Keratinocyte (primary cell): ENCODE results near the gene OSBPL8. TPM values are rescaled to one million over a fixed set of nuclear protein-coding genes. Genes with fewer than 3 reads are reported as not detected.
A peak's percentile ranks its signal among the peaks of the same experiment; 100 is the strongest.

Experiments
- DNase-seq: peaks from one replicate; pipeline ENCODE4 v3.0.0-alpha.2; 2011; ENCODE audit warnings: low read depth, missing footprints, low spot score
- FAIRE-seq: peaks from 2 replicates; lab custom pipeline; 2011; peaks lifted over from hg19 to GRCh38; lab: Jason Lieb, UNC
- H2AFZ ChIP-seq: 2 replicates; pipeline ENCODE4 v1.6.0; 2012; ENCODE audit warnings: low read length, control low read depth, inconsistent platforms; ENCODE audit not compliant: control insufficient read depth
- H3K27ac ChIP-seq: 2 replicates; pipeline ENCODE4 v1.5.1; 2011; ENCODE audit warnings: low read length; ENCODE audit not compliant: control insufficient read depth, insufficient read depth
- H3K27me3 ChIP-seq: 3 replicates; pipeline ENCODE4 v1.6.0; 2011; ENCODE audit warnings: low read length; ENCODE audit not compliant: control insufficient read depth, insufficient read depth; ENCODE audit errors: extremely low read depth
- H3K36me3 ChIP-seq, 2 experiments: 2 replicates in 1 of 2; 3 replicates in 1 of 2; pipeline ENCODE4 v1.5.1; 2011; ENCODE audit warnings: low read length in 2 of 2, mild to moderate bottlenecking in 1 of 2; ENCODE audit not compliant: control insufficient read depth in 2 of 2, insufficient read depth in 2 of 2; ENCODE audit errors: extremely low read depth in 1 of 2
- H3K4me1 ChIP-seq: 3 replicates; pipeline ENCODE4 v1.5.1; 2011; ENCODE audit warnings: low read length; ENCODE audit not compliant: control insufficient read depth, insufficient read depth; ENCODE audit errors: extremely low read depth
- H3K4me2 ChIP-seq: 3 replicates; pipeline ENCODE4 v1.6.0; 2011; ENCODE audit warnings: low read depth, low read length; ENCODE audit not compliant: control insufficient read depth, insufficient read depth; ENCODE audit errors: extremely low read depth
- H3K4me3 ChIP-seq, 3 experiments: fragments of 200-600 bp in 1 of 3; sonication (generic) in 1 of 3; 2 replicates in 2 of 3; 3 replicates in 1 of 3; pipeline ENCODE4 v1.5.1; 2011 to 2016; ENCODE audit warnings: low read length in 3 of 3, mild to moderate bottlenecking in 3 of 3, control low read depth in 2 of 3, inconsistent platforms in 1 of 3, low read depth in 1 of 3, mixed read lengths in 1 of 3, mixed run types in 1 of 3, moderate library complexity in 1 of 3; ENCODE audit not compliant: control insufficient read depth in 2 of 3, insufficient read depth in 2 of 3; ENCODE audit errors: extremely low read depth in 1 of 3
- H3K79me2 ChIP-seq: 2 replicates; pipeline ENCODE4 v1.6.0; 2012; ENCODE audit warnings: low read length; ENCODE audit not compliant: control insufficient read depth, insufficient read depth
- H3K9ac ChIP-seq: 3 replicates; pipeline ENCODE4 v1.6.0; 2011; ENCODE audit warnings: low read length; ENCODE audit not compliant: control insufficient read depth, insufficient read depth; ENCODE audit errors: extremely low read depth
- H3K9me1 ChIP-seq: 3 replicates; pipeline ENCODE4 v1.6.0; 2011; ENCODE audit warnings: low read length; ENCODE audit not compliant: control insufficient read depth, insufficient read depth; ENCODE audit errors: extremely low read depth
- H3K9me3 ChIP-seq: 2 replicates; pipeline ENCODE4 v1.5.1; 2012; ENCODE audit warnings: low read depth, low read length; ENCODE audit not compliant: control insufficient read depth
- H4K20me1 ChIP-seq: 3 replicates; pipeline ENCODE4 v1.6.0; 2011; ENCODE audit warnings: low read length; ENCODE audit not compliant: control insufficient read depth, insufficient read depth; ENCODE audit errors: extremely low read depth
- CTCF ChIP-seq, 3 experiments: IDR thresholded peaks in 1 of 3; conservative IDR thresholded peaks in 1 of 3; optimal IDR thresholded peaks in 1 of 3; 2 replicates in 2 of 3; 3 replicates in 1 of 3; pipeline versions ENCODE3 to v1.5.1; 2011; ENCODE audit warnings: low read length in 3 of 3, mild to moderate bottlenecking in 3 of 3, moderate library complexity in 2 of 3, control low read depth in 1 of 3, inconsistent platforms in 1 of 3; ENCODE audit not compliant: insufficient read depth in 2 of 3; ENCODE audit errors: extremely low read depth in 1 of 3
- EZH2 ChIP-seq: IDR thresholded peaks from one replicate; pipeline ENCODE4 v1.6.1; 2012; ENCODE audit warnings: inconsistent platforms, mild to moderate bottlenecking, low read length, moderate library complexity
- dilution Hi-C: fragments of 300-500 bp; cut with MboI; formaldehyde crosslinking; loops from one replicate; pipeline ENCODE4 v1.7.0; 2020; ENCODE audit warnings: low sequenced_read_pairs; ENCODE audit not compliant: extremely low pct_ligation_motif_present
- polyA plus RNA-seq, 5 experiments: library from polyadenylated mRNA; depleted of rRNA in 3 of 5; stranded (reverse) in 3 of 5; stranded (forward) in 1 of 5; unstranded in 1 of 5; fragments of >200 nt; gene quantifications; 1 replicate in 1 of 5; 2 replicates in 3 of 5; 3 replicates in 1 of 5; pipeline versions ENCODE4 v1.2.1 to v1.2.3, GENCODE V29; 2011 to 2012; ENCODE audit warnings: missing spikeins in 2 of 5, low read depth in 1 of 5, low replicate concordance in 1 of 5

OSBPL8 gene
- polyA plus RNA-seq, 1 donor (not counting 4 experiments of a cell fraction or from before 2014, with no cell fraction given) = 33.7 TPM

DNA sequence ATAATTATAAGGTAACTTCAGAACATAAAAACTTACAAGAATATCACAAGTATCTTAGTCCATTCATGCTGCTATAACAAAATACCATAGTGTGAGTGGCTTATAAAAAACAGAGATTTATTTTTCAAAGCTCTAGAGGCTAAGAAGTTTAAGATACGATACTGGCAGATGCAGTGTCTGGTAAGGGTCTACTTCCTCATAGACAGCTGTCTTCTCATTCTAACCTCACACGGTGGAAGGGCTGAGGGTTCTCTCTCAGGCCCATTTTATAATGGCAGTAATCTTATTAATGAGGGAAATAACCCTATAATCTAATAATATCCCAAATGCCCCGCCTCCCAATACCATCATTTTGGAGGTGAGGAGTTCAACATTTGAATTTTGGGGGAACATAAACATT is 23.7 kb upstream of the OSBPL8 start:
- no peak for FAIRE-seq
- dilution Hi-C loops = no loop called here
- no peaks in the 10 kb centered on the region for H3K79me2 ChIP-seq
- no peak overlapping the region for H3K9ac ChIP-seq
- H3K4me2 ChIP-seq = no peak overlapping the region
- no peak overlapping the region for H3K4me3 ChIP-seq
- no peak for TF ChIP-seq CTCF (optimal IDR thresholded peaks at IDR 0.05 in 1 of 3, IDR thresholded peaks at IDR 0.05 in 1 of 3, conservative IDR thresholded peaks at IDR 0.05 in 1 of 3; ENCODE audit: extremely low read depth in 1 of 3, insufficient read depth in 2 of 3, low read length in 3 of 3)
- TF ChIP-seq EZH2 = no peak
- no peaks in the 10 kb centered on the region for H3K27me3 ChIP-seq
- H3K4me1 ChIP-seq = no peaks in the 10 kb centered on the region
- H3K27ac ChIP-seq = no peak overlapping the region
- H3K9me1 ChIP-seq = no peaks in the 10 kb centered on the region
- DNase-seq = no peak
- no peaks in the 10 kb centered on the region for H4K20me1 ChIP-seq
- peak overlapping the region; percentile 39 for H2AFZ ChIP-seq
- no peaks in the 10 kb centered on the region for H3K36me3 ChIP-seq
- H3K9me3 ChIP-seq = no peaks in the 10 kb centered on the region

DNA sequence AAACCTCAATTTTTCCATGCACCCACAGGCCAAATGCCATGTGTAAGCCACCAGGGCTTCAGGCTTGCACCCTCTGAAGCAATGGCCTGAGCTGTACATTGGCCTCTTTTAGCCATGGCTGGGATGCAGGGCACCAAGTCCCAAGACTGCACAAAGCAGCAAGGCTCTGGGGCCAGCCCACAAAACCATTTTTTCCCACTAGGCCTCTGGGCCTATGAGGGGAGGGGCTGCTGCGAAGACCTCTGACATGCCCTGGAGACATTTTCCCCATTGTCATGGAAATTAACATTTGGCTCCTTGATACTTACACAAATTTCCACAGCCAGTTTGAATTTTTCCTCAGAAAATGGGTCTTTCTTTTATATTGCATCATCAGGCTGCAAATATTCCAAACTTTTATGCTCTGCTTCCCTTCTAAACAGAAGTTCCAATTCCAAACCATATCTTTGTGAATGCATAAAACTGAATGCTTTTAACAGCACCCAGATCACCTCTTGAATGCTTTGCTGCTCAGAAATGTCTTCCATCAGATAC is 14.3 kb upstream of the OSBPL8 start:
- no peaks in the 10 kb centered on the region for H3K36me3 ChIP-seq
- no peak overlapping the region for H3K4me3 ChIP-seq
- H3K9ac ChIP-seq = no peak overlapping the region
- no peak overlapping the region for H3K4me2 ChIP-seq
- DNase-seq (no peak), FAIRE-seq (no peak)
- H4K20me1 ChIP-seq = no peaks in the 10 kb centered on the region
- H3K9me1 ChIP-seq = no peaks in the 10 kb centered on the region
- no peaks in the 10 kb centered on the region for H3K4me1 ChIP-seq
- no peak overlapping the region for H3K27ac ChIP-seq
- no peak overlapping the region for H2AFZ ChIP-seq
- H3K79me2 ChIP-seq = no peaks in the 10 kb centered on the region
- dilution Hi-C loops = no loop called here
- H3K27me3 ChIP-seq = no peaks in the 10 kb centered on the region
- no peaks in the 10 kb centered on the region for H3K9me3 ChIP-seq
- TF ChIP-seq EZH2 = no peak
- no peak for TF ChIP-seq CTCF (optimal IDR thresholded peaks at IDR 0.05 in 1 of 3, IDR thresholded peaks at IDR 0.05 in 1 of 3, conservative IDR thresholded peaks at IDR 0.05 in 1 of 3; ENCODE audit: extremely low read depth in 1 of 3, insufficient read depth in 2 of 3, low read length in 3 of 3)
